ENCODE measurements around the gene CPLX4.

Gene CPLX4

GRCh38 chr18:59323931-59324622, 5.6 kb upstream of the CPLX4 start:
- H3K79me2 ChIP-seq (ENCODE audit: insufficient read depth, low read length): no peaks in the 10 kb centered on the region
- H3K36me3 ChIP-seq (ENCODE audit: insufficient read depth, low read length): peaks cover 29% of the 10 kb centered on the region
- H3K9me3 ChIP-seq (ENCODE audit: low read length): no peaks in the 10 kb centered on the region
- no peaks in the 10 kb centered on the region for H3K4me1 ChIP-seq (ENCODE audit: insufficient read depth, low read length, severe bottlenecking)
- H3K4me2 ChIP-seq (ENCODE audit: low read length): no peak overlapping the region
- no peak overlapping the region for H3K4me3 ChIP-seq (ENCODE audit: low read depth, low read length, poor library complexity, severe bottlenecking)
- no peaks in the 10 kb centered on the region for H3K9me2 ChIP-seq (ENCODE audit: low read depth, low read length)
- no peak for TF ChIP-seq EZH2 (IDR thresholded peaks at IDR 0.05; ENCODE audit: borderline replicate concordance, low read length)
- TF ChIP-seq, protein P1, sequence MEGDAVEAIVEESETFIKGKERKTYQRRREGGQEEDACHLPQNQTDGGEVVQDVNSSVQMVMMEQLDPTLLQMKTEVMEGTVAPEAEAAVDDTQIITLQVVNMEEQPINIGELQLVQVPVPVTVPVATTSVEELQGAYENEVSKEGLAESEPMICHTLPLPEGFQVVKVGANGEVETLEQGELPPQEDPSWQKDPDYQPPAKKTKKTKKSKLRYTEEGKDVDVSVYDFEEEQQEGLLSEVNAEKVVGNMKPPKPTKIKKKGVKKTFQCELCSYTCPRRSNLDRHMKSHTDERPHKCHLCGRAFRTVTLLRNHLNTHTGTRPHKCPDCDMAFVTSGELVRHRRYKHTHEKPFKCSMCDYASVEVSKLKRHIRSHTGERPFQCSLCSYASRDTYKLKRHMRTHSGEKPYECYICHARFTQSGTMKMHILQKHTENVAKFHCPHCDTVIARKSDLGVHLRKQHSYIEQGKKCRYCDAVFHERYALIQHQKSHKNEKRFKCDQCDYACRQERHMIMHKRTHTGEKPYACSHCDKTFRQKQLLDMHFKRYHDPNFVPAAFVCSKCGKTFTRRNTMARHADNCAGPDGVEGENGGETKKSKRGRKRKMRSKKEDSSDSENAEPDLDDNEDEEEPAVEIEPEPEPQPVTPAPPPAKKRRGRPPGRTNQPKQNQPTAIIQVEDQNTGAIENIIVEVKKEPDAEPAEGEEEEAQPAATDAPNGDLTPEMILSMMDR (IDR thresholded peaks at IDR 0.05; ENCODE audit: low read length): no peak
- no peaks in the 10 kb centered on the region for H3K27me3 ChIP-seq (ENCODE audit: insufficient read depth, low read length)
- H2AFZ ChIP-seq (ENCODE audit: low read length): no peak overlapping the region
- no peaks in the 10 kb centered on the region for H3F3A ChIP-seq (ENCODE audit: insufficient read depth, low read length)
- H3K9ac ChIP-seq (ENCODE audit: low read length): no peak overlapping the region
- no peaks in the 10 kb centered on the region for H4K20me1 ChIP-seq (ENCODE audit: insufficient read depth, low read length)
- H3K27ac ChIP-seq (ENCODE audit: low read depth, low read length, poor library complexity, severe bottlenecking): no peak overlapping the region

- H3K27me3 ChIP-seq (ENCODE audit: insufficient read depth, low read length): 0 out of 2 replicates have a peak, but pooled peaks cover 3% of the 10 kb centered on the region
- H3K4me3 ChIP-seq (ENCODE audit: low read depth, low read length, poor library complexity, severe bottlenecking): no peak overlapping the region
- no peaks in the 10 kb centered on the region for H3F3A ChIP-seq (ENCODE audit: insufficient read depth, low read length)
- H4K20me1 ChIP-seq (ENCODE audit: insufficient read depth, low read length): no peaks in the 10 kb centered on the region
- no peaks in the 10 kb centered on the region for H3K36me3 ChIP-seq (ENCODE audit: insufficient read depth, low read length)
- H3K4me2 ChIP-seq (ENCODE audit: low read length): no peak overlapping the region
- no peak overlapping the region for H3K9ac ChIP-seq (ENCODE audit: low read length)
- H3K4me1 ChIP-seq (ENCODE audit: insufficient read depth, low read length, severe bottlenecking): no peaks in the 10 kb centered on the region
- H3K27ac ChIP-seq (ENCODE audit: low read depth, low read length, poor library complexity, severe bottlenecking): no peak overlapping the region
- TF ChIP-seq, protein P1 (IDR thresholded peaks at IDR 0.05; ENCODE audit: low read length): no peak
- no peak for TF ChIP-seq EZH2 (IDR thresholded peaks at IDR 0.05; ENCODE audit: borderline replicate concordance, low read length)
- H3K79me2 ChIP-seq (ENCODE audit: insufficient read depth, low read length): no peaks in the 10 kb centered on the region
- H3K9me2 ChIP-seq (ENCODE audit: low read depth, low read length): no peaks in the 10 kb centered on the region
- no peaks in the 10 kb centered on the region for H3K9me3 ChIP-seq (ENCODE audit: low read length)
- H2AFZ ChIP-seq (ENCODE audit: low read length): no peak overlapping the region
Measured at GRCh38 chr18:59311631-59312030, 6.8 kb downstream of the CPLX4 start.

- Histone ChIP-seq H3K9ac (ENCODE audit: low read length) (no peak overlapping the region), H4K20me1 (ENCODE audit: insufficient read depth, low read length) (no peaks in the 10 kb centered on the region), H3K9me3 (ENCODE audit: low read length) (no peaks in the 10 kb centered on the region), H3K9me2 (ENCODE audit: low read depth, low read length) (no peaks in the 10 kb centered on the region), H3F3A (ENCODE audit: insufficient read depth, low read length) (no peaks in the 10 kb centered on the region), H3K4me3 (ENCODE audit: low read depth, low read length, poor library complexity, severe bottlenecking) (peak overlapping the region; percentile 40), H3K4me2 (ENCODE audit: low read length) (peak overlapping the region; percentile 64), H3K4me1 (ENCODE audit: insufficient read depth, low read length, severe bottlenecking) (no peaks in the 10 kb centered on the region), H3K27me3 (ENCODE audit: insufficient read depth, low read length) (0 out of 2 replicates have a peak, but pooled peaks cover 3% of the 10 kb centered on the region), H3K79me2 (ENCODE audit: insufficient read depth, low read length) (no peaks in the 10 kb centered on the region), H3K36me3 (ENCODE audit: insufficient read depth, low read length) (no peaks in the 10 kb centered on the region), H3K27ac (ENCODE audit: low read depth, low read length, poor library complexity, severe bottlenecking) (no peak overlapping the region), H2AFZ (ENCODE audit: low read length) (no peak overlapping the region)
- no peak for TF ChIP-seq EZH2 (IDR thresholded peaks at IDR 0.05; ENCODE audit: borderline replicate concordance, low read length)
- TF ChIP-seq, protein P1 (IDR thresholded peaks at IDR 0.05; ENCODE audit: low read length): no peak
Measured at GRCh38 chr18:59308938-59309260, 9.6 kb downstream of the CPLX4 start.
